Measurements from ENCODE around the gene CDS2. TPM values are rescaled to one million over a fixed set of nuclear protein-coding genes. Genes with fewer than 3 reads are reported as not detected.

The CDS2 gene
- total and polyA plus RNA-seq, 2 of the 13 experiments (the other 11 are each of a cell fraction or from before 2014, with no cell fraction given) = 81.3 to 153 TPM

GRCh38 chr20:5127204-5127858 lies 523 bp downstream of the CDS2 start (continued):
- TF ChIP-seq ZNF687 (CRISPR knock-in tag; IDR thresholded peaks at IDR 0.05) (peak; percentile 65), RBFOX2 (IDR thresholded peaks at IDR 0.05; ENCODE audit: low read depth, low read length) (peak; percentile 85), ETV5 (CRISPR knock-in tag; IDR thresholded peaks at IDR 0.05; ENCODE audit: borderline replicate concordance) (peak; percentile 7; the same call in 1 of the 2 replicates), FUBP1 (CRISPR knock-in tag; IDR thresholded peaks at IDR 0.05; ENCODE audit: borderline replicate concordance) (no peak), CBX1 (IDR thresholded peaks at IDR 0.05; ENCODE audit: low read depth) (peak; percentile 5), ZFY (CRISPR knock-in tag; IDR thresholded peaks at IDR 0.05) (peak; percentile 78), ZNF484 (CRISPR knock-in tag; IDR thresholded peaks at IDR 0.05; ENCODE audit: borderline replicate concordance, low read depth) (no peak), ZFP91 (CRISPR knock-in tag; IDR thresholded peaks at IDR 0.05; ENCODE audit: borderline replicate concordance) (peak; percentile 55; the same call in 1 of the 2 replicates), REXO4 (CRISPR knock-in tag; IDR thresholded peaks at IDR 0.05; ENCODE audit: borderline replicate concordance) (peak; percentile 88), GLI4 (CRISPR knock-in tag; IDR thresholded peaks at IDR 0.05; ENCODE audit: borderline replicate concordance) (peak; percentile 91), ZNF121 (CRISPR knock-in tag; IDR thresholded peaks at IDR 0.05) (peak; percentile 10; the same call in 1 of the 2 replicates), ZNF264 (CRISPR knock-in tag; IDR thresholded peaks at IDR 0.05) (no peak), MEIS2 (CRISPR knock-in tag; IDR thresholded peaks at IDR 0.05) (no peak)
- TF ChIP-seq, protein P1, sequence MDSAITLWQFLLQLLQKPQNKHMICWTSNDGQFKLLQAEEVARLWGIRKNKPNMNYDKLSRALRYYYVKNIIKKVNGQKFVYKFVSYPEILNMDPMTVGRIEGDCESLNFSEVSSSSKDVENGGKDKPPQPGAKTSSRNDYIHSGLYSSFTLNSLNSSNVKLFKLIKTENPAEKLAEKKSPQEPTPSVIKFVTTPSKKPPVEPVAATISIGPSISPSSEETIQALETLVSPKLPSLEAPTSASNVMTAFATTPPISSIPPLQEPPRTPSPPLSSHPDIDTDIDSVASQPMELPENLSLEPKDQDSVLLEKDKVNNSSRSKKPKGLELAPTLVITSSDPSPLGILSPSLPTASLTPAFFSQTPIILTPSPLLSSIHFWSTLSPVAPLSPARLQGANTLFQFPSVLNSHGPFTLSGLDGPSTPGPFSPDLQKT (CRISPR knock-in tag; IDR thresholded peaks at IDR 0.05; ENCODE audit: borderline replicate concordance) = no peak
- TF ChIP-seq, protein P2, sequence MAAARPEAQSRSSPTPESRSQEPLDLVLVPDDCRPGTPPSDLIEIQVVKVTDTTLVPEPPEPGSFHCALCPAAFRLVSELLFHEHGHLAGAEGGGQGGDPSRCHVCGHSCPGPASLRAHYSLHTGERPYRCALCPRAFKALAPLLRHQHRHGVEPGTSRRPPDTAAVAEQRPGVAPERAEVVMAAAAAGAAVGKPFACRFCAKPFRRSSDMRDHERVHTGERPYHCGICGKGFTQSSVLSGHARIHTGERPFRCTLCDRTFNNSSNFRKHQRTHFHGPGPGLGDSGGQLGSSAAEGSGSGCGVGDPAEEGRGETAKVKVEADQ (CRISPR knock-in tag; IDR thresholded peaks at IDR 0.05; ENCODE audit: borderline replicate concordance) = peak; percentile 97
- TF ChIP-seq, protein P3, sequence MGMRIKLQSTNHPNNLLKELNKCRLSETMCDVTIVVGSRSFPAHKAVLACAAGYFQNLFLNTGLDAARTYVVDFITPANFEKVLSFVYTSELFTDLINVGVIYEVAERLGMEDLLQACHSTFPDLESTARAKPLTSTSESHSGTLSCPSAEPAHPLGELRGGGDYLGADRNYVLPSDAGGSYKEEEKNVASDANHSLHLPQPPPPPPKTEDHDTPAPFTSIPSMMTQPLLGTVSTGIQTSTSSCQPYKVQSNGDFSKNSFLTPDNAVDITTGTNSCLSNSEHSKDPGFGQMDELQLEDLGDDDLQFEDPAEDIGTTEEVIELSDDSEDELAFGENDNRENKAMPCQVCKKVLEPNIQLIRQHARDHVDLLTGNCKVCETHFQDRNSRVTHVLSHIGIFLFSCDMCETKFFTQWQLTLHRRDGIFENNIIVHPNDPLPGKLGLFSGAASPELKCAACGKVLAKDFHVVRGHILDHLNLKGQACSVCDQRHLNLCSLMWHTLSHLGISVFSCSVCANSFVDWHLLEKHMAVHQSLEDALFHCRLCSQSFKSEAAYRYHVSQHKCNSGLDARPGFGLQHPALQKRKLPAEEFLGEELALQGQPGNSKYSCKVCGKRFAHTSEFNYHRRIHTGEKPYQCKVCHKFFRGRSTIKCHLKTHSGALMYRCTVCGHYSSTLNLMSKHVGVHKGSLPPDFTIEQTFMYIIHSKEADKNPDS (CRISPR knock-in tag; IDR thresholded peaks at IDR 0.05) = no peak

All from HepG2 (cell line).